ENCODE results near the gene PPP2R2C. TPM values are rescaled to one million over a fixed set of nuclear protein-coding genes. Genes with fewer than 3 reads are reported as not detected.

The PPP2R2C gene
- total RNA-seq, 6 experiments from 2014 or later: 0.12 to 0.27 TPM; not detected in 4

GRCh38 chr4:6441758-6442157 lies 30.7 kb downstream of the PPP2R2C start:
- Histone ChIP-seq H3K27me3 (no peaks in the 10 kb centered on the region), H3K4me3 (no peak overlapping the region), H3K9me3 (no peaks in the 10 kb centered on the region), H3K27ac (no peak overlapping the region), H3K36me3 (no peaks in the 10 kb centered on the region), H3K4me1 (no peaks in the 10 kb centered on the region)
- TF ChIP-seq POLR2A (IDR thresholded peaks at IDR 0.05) (no peak), CTCF (IDR thresholded peaks at IDR 0.05) (no peak)
- intact Hi-C loops (cut with DNase I): no loop called here
- WGBS (ENCODE audit: insufficient coverage, low coverage, low lambda C conversion rate, missing lambda C conversion rate): 95% methylated on average over 3 of the region's 7 CpGs
- no peak for DNase-seq
- ATAC-seq: no peak

- 40% methylated on average over 3 of the region's 6 CpGs for WGBS (ENCODE audit: insufficient coverage, low coverage, low lambda C conversion rate, missing lambda C conversion rate)
- intact Hi-C loops (cut with DNase I): no loop called here
These were observed 31.2 kb downstream of the PPP2R2C start for GRCh38 chr4:6441202-6441582.

GRCh38 chr4:6440506-6441201 lies 31.8 kb downstream of the PPP2R2C start:
- 50% methylated on average over 5 of the region's 8 CpGs for WGBS (ENCODE audit: insufficient coverage, low coverage, low lambda C conversion rate, missing lambda C conversion rate)

More at GRCh38 chr4:6441202-6441582, 31.2 kb downstream of the PPP2R2C start:
- Histone ChIP-seq H3K4me3 (no peak overlapping the region), H3K27ac (no peak overlapping the region), H3K9me3 (no peaks in the 10 kb centered on the region), H3K36me3 (no peaks in the 10 kb centered on the region), H3K4me1 (no peaks in the 10 kb centered on the region), H3K27me3 (no peaks in the 10 kb centered on the region)
- DNase-seq (no peak), ATAC-seq (no peak)
- TF ChIP-seq CTCF (IDR thresholded peaks at IDR 0.05) (no peak), POLR2A (IDR thresholded peaks at IDR 0.05) (no peak)

GRCh38 chr4:6439120-6439762 lies 33.2 kb downstream of the PPP2R2C start:
- DNase-seq (no peak), ATAC-seq (no peak)
- 59% methylated on average over 6 of the region's 6 CpGs for WGBS (ENCODE audit: insufficient coverage, low coverage, low lambda C conversion rate, missing lambda C conversion rate)
- Histone ChIP-seq H3K36me3 (no peaks in the 10 kb centered on the region), H3K4me3 (no peak overlapping the region), H3K27ac (no peak overlapping the region), H3K4me1 (no peaks in the 10 kb centered on the region), H3K9me3 (no peaks in the 10 kb centered on the region), H3K27me3 (no peaks in the 10 kb centered on the region)
- TF ChIP-seq POLR2A (IDR thresholded peaks at IDR 0.05): no peak
- no peak for TF ChIP-seq CTCF (IDR thresholded peaks at IDR 0.05)
- intact Hi-C loops (cut with DNase I): no loop called here

More at GRCh38 chr4:6440506-6441201, 31.8 kb downstream of the PPP2R2C start:
- TF ChIP-seq POLR2A (IDR thresholded peaks at IDR 0.05) (no peak), CTCF (IDR thresholded peaks at IDR 0.05) (no peak)
- Histone ChIP-seq H3K4me1 (no peaks in the 10 kb centered on the region), H3K27ac (no peak overlapping the region), H3K27me3 (no peaks in the 10 kb centered on the region), H3K4me3 (no peak overlapping the region), H3K9me3 (no peaks in the 10 kb centered on the region), H3K36me3 (no peaks in the 10 kb centered on the region)
- ATAC-seq: no peak
- DNase-seq: no peak
- intact Hi-C loops (cut with DNase I): no loop called here

Measured in right lobe of liver (tissue), 6 donors.